Progenitor cell of endocrine pancreas (in vitro differentiated cells): ENCODE measurements around the gene HSPA2. TPM values are rescaled to one million over a fixed set of nuclear protein-coding genes. Genes with fewer than 3 reads are reported as not detected.
A peak's percentile ranks its signal among the peaks of the same experiment; 100 is the strongest.
"Not testable (repeated sequence)": the region's sequence is repeated elsewhere in the genome, so short reads cannot be mapped to it uniquely, and the experiment has no call there.

Source experiments
- DNase-seq: peaks from one replicate; pipeline ENCODE4 v3.0.0; 2021; ENCODE audit warnings: low spot score; ENCODE audit not compliant: unreplicated experiment
- H3K27ac Mint-ChIP-seq: 2 replicates; pipeline ENCODE4 v1.8.0; 2021; ENCODE audit warnings: mild to moderate bottlenecking, moderate library complexity, mixed read lengths
- H3K27me3 Mint-ChIP-seq: 2 replicates; pipeline ENCODE4 v1.8.0; 2021; ENCODE audit warnings: mixed read lengths
- H3K36me3 Mint-ChIP-seq: 2 replicates; pipeline ENCODE4 v1.8.0; 2022; ENCODE audit warnings: mixed read lengths; ENCODE audit not compliant: insufficient read depth
- H3K4me1 Mint-ChIP-seq: 2 replicates; pipeline ENCODE4 v1.8.0; 2021; ENCODE audit warnings: low read depth, mixed read lengths
- H3K4me3 Mint-ChIP-seq: 2 replicates; pipeline ENCODE4 v1.8.0; 2021; ENCODE audit warnings: low read depth, mild to moderate bottlenecking, moderate library complexity, mixed read lengths
- H3K9me3 Mint-ChIP-seq: 2 replicates; pipeline ENCODE4 v1.8.0; 2021; ENCODE audit warnings: low read depth, mixed read lengths
- total RNA-seq: library from RNA; stranded (reverse); gene quantifications from 2 replicates; pipeline ENCODE4 v1.2.1, GENCODE V29; 2021
- TF ChIP-seq, protein P1 (sequence below): fragments of 200-600 bp; sonication (generic); IDR thresholded peaks from one replicate; pipeline ENCODE4 v1.5.0; 2021; ENCODE audit warnings: antibody characterized with exemption, mild to moderate bottlenecking; ENCODE audit not compliant: unreplicated experiment

HSPA2 gene
- total RNA-seq, 1 donor from 2014 or later = 2.9 TPM

- H3K27me3 Mint-ChIP-seq = no peaks in the 10 kb centered on the region
- H3K9me3 Mint-ChIP-seq = no peaks in the 10 kb centered on the region
- TF ChIP-seq, protein P1, sequence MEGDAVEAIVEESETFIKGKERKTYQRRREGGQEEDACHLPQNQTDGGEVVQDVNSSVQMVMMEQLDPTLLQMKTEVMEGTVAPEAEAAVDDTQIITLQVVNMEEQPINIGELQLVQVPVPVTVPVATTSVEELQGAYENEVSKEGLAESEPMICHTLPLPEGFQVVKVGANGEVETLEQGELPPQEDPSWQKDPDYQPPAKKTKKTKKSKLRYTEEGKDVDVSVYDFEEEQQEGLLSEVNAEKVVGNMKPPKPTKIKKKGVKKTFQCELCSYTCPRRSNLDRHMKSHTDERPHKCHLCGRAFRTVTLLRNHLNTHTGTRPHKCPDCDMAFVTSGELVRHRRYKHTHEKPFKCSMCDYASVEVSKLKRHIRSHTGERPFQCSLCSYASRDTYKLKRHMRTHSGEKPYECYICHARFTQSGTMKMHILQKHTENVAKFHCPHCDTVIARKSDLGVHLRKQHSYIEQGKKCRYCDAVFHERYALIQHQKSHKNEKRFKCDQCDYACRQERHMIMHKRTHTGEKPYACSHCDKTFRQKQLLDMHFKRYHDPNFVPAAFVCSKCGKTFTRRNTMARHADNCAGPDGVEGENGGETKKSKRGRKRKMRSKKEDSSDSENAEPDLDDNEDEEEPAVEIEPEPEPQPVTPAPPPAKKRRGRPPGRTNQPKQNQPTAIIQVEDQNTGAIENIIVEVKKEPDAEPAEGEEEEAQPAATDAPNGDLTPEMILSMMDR = no peak
- no peak for DNase-seq
- no peak overlapping the region for H3K27ac Mint-ChIP-seq
- no peaks in the 10 kb centered on the region for H3K36me3 Mint-ChIP-seq
- no peak overlapping the region for H3K4me3 Mint-ChIP-seq
- peaks cover 27% of the 10 kb centered on the region for H3K4me1 Mint-ChIP-seq
Measured at GRCh38 chr14:64509036-64509435, 31.5 kb upstream of the HSPA2 start.

DNA sequence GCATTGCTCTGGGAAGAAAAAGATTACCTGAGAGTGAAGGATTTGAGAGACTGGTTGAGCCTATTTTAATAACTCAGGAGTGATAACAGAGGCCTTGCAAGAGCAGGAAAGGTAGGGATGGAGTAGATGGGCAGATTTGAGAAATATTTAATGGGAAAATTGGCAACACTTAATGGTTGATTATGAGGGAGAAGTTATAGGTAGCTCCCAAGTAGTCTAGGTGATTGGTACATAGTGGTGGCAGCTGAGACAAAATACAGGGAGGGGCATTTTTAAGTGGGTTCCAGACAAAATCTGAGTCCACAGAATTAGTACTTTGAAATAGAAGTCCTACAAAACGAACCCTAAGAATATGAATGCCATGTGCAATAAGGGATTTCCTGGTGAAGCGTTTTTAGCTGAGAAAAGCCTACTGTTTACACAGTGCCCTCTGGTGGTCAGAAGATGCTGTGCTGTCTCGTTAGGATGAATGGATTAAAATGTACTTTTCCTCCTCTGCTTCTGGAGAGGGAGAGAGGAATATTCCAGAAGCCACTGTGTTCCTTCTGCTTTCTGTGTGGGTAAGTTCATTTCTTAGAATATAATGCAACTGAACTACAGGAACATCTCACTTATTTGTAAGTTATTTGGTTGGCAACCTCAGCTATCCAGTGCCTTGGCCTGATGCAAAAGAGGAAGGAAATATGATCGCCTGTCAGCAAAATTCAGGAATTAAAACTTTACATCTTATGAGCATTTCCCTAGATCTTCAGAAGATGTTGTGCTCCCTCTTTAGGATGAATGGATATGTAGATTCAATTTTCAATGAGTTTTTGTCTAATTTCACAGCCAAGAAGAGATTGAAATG is 29.5 kb upstream of the HSPA2 start:
- no peak overlapping the region for H3K27ac Mint-ChIP-seq
- TF ChIP-seq, protein P1 = peak; percentile 93

GRCh38 chr14:64513271-64513670 is 27.3 kb upstream of the HSPA2 start:
- H3K27ac Mint-ChIP-seq = no peak overlapping the region
- H3K27me3 Mint-ChIP-seq = no peaks in the 10 kb centered on the region
- H3K4me1 Mint-ChIP-seq = peaks cover 13% of the 10 kb centered on the region
- H3K9me3 Mint-ChIP-seq = no peaks in the 10 kb centered on the region
- H3K4me3 Mint-ChIP-seq = no peak overlapping the region
- TF ChIP-seq, protein P1 = no peak
- no peak for DNase-seq
- H3K36me3 Mint-ChIP-seq = no peaks in the 10 kb centered on the region

More for the DNA sequence above, 29.5 kb upstream of the HSPA2 start:
- Mint-ChIP-seq H3K9me3 (no peaks in the 10 kb centered on the region), H3K27me3 (no peaks in the 10 kb centered on the region), H3K4me3 (no peak overlapping the region), H3K4me1 (peaks cover 20% of the 10 kb centered on the region), H3K36me3 (no peaks in the 10 kb centered on the region)
- peak; percentile 37 for DNase-seq

DNA sequence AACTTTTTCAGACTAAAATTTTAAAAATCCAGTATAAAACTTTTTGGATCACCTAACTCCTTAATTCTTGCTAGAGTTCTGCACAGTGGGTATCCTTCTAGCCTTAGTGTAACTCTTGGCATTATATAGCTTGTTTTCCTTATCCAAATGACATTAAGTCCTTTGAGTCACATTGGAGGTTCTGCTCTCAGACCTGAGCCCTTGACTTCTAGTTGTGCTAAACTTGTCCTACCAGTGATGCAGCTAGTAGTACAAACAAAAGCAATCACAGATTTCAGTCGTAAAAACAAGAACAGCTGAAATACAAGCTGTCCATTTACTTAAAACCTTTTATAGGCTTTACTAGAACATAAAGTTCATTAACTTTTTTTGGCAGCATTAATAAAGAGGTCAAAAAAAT is 25.5 kb upstream of the HSPA2 start:
- no peak overlapping the region for H3K27ac Mint-ChIP-seq
- no peaks in the 10 kb centered on the region for H3K9me3 Mint-ChIP-seq
- TF ChIP-seq, protein P1 = no peak
- H3K27me3 Mint-ChIP-seq = no peaks in the 10 kb centered on the region
- DNase-seq = no peak
- peaks cover 7% of the 10 kb centered on the region for H3K4me1 Mint-ChIP-seq
- H3K4me3 Mint-ChIP-seq = no peak overlapping the region
- no peaks in the 10 kb centered on the region for H3K36me3 Mint-ChIP-seq

- Mint-ChIP-seq H3K27me3 (no peaks in the 10 kb centered on the region), H3K36me3 (no peaks in the 10 kb centered on the region), H3K9me3 (no peaks in the 10 kb centered on the region), H3K27ac (no peak overlapping the region), H3K4me1 (peaks cover 5% of the 10 kb centered on the region), H3K4me3 (no peak overlapping the region)
- TF ChIP-seq, protein P1 = no peak
- no peak for DNase-seq
Measured at GRCh38 chr14:64516969-64517368, 23.6 kb upstream of the HSPA2 start.

DNA sequence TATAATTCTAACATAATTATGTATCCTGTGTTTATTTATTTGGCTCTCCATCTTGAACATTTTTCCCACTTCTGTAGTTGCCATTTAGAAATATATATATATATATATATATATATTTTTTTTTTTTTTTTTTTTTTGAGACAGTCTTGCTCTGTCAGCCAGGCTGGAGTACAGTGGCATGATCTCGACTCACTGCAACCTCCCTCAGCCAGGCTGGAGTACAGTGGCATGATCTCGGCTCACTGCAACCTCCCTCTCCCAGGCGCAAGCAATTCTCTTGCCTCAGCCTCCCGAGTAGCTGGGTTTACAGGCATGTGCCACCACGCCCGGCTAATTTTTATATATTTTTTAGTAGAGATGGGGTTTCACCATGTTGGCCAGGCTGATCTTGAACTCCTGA is 22.9 kb upstream of the HSPA2 start:
- not testable (repeated sequence) for H3K4me1 Mint-ChIP-seq, H3K4me3 Mint-ChIP-seq, H3K27ac Mint-ChIP-seq, H3K27me3 Mint-ChIP-seq, DNase-seq, H3K36me3 Mint-ChIP-seq, H3K9me3 Mint-ChIP-seq
